Activated naive CD4-positive, alpha-beta T cell treated with anti-CD3 and anti-CD28 coated beads, Interleukin-2, amount 50 U/mL, for 16 hours (primary cell): ENCODE results near the gene SLC19A3.
"Not testable (repeated sequence)": the region's sequence is repeated elsewhere in the genome, so short reads cannot be mapped to it uniquely, and the experiment has no call there.

ENCODE experiments used
- DNase-seq: peaks from one replicate; pipeline ENCODE4 v3.0.0-alpha.2; 2020

SLC19A3 gene

DNA sequence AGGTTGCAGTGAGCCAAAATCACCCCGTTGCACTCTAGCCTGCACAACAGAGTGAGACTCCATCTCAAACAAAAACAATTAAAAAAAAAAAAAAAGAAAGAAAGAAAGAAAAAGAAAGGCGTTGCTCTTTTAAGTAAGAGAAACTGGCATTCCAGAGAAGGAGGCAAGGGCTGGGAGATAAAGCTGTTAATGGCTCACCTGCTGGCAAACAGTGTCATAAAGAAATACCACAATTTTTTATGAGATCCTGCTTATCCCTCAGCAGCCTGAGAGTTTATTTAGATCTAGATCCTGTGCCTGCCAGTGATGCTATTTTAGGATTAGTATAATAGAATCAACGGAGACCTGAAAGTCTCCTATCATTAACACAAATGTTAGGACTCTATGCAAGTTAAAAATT lies 16.3 kb downstream of the SLC19A3 start:
- DNase-seq = no peak

DNA sequence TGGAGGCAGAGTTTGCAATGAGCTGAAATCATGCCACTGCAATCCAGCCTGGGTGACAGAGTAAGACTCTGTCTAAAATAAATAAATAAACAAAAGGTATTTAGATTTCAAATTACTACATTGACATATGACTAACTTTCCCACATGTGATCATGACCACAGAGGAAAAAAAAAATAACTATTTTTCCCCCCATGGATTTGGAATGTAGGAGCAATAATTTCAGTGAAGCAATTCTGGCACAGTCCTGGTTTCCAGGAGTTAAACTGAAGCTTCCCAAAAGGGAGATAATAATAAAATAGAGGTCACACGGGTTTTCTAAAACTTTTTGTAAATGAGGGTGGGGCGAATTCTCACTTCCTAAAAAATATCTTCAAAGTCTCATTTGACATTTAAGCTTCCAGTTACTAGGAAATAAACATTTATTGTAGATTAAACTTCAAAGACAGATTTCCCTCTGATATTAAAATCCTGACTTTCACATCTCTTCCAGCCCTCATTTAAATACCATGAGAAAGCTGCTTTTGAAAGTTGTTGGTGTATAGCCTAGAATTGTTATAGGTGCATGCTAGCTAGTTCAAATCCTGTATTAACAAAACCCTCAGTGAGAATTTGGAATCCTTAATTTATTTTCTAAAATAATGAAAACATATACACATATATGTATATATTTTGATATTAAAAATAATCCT lies 20.7 kb downstream of the SLC19A3 start:
- DNase-seq = no peak

DNA sequence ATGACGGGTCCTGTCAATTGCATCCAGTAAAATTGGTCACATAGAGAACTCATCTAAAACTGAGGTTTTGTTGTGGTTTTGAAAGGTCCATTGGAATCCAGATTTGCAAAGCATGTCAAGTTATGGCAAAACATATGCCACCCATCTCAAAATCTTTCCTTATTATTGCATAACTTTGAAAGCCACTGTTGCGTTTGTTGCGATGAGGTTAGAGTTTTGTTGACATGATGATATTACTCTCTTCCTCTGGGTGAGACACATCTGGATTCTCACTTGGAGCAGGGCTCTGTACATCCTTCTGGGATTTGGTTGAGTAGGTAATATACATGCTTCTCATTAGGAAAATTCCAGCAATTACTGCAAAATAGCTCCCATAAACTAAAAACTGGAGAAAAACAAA lies 30.6 kb downstream of the SLC19A3 start:
- DNase-seq = no peak

DNA sequence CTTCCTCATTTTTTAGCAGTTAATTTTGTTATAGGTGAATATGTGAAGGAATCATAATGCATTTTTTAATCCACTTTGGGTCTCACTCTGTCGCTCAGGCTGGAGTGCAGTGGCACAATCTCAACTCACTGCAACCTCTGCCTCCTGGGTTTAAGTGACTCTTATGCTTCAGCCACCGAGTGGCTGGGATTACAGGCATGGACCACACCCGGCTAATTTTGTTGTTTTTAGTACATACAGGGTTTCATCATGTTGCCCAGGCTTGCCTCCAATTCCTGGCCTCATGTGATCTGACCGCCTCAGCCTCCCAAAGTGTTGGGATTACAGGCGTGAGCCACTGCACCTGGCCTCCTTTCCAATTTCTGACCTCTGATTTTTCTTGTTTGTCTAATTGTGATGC lies 33.6 kb downstream of the SLC19A3 start:
- DNase-seq = no peak

DNA sequence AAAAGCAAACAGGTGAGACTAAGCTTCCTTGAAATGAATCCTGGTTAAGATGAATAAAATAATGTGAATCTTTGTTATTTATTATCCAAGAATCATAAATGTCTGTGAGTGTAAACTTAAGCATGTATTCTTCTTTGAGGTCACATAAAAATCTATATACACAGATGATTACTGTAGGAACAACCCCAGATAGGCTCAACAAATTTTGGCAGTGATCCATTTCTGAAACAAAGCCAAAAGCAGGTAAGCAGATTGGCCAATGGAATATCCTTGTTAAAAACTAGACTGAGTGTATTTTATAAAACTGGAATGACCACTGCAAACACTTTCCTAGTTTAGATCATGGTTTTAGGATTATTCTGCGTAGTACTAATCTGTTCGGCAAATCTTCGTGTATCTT lies 39.9 kb downstream of the SLC19A3 start:
- no peak for DNase-seq

DNA sequence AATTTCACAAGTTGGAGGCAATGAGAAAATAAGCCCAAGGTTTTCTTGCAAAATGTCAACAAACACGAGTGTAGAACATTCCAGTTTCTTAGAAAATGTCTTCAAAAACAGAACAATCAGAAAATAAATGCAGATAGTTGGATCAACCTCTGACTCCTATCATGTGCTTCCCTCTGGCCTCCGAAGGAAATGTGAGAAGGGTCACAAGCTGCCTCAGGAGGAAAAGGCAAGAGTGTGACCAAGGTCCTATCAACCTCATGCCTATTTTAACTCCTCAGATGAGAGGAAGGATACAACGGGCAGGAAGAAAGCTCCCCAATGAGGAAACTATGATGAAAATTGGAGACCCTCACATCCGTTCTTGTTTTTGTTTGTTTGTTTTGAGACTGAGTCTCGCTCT lies 43.3 kb downstream of the SLC19A3 start:
- no peak for DNase-seq

DNA sequence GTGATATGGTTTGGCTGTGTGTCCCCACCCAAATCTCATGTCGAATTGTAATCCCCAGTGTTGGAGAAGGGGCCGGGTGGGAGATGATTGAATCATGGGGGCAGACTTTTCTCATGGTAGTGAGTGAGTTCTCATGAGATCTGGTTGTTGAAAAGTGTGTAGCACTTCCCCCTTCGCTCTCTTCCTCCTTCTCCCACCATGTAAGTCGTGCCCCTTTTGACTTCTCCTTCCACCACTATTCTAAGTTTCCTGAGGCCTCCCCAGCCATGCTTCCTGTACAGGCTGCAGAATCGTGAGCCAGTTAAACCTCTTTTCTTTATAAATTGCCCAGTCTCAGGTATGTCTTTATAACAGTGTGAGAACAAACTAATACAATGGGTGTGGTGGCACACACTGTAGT lies 44.2 kb downstream of the SLC19A3 start:
- not testable (repeated sequence) for DNase-seq

DNA sequence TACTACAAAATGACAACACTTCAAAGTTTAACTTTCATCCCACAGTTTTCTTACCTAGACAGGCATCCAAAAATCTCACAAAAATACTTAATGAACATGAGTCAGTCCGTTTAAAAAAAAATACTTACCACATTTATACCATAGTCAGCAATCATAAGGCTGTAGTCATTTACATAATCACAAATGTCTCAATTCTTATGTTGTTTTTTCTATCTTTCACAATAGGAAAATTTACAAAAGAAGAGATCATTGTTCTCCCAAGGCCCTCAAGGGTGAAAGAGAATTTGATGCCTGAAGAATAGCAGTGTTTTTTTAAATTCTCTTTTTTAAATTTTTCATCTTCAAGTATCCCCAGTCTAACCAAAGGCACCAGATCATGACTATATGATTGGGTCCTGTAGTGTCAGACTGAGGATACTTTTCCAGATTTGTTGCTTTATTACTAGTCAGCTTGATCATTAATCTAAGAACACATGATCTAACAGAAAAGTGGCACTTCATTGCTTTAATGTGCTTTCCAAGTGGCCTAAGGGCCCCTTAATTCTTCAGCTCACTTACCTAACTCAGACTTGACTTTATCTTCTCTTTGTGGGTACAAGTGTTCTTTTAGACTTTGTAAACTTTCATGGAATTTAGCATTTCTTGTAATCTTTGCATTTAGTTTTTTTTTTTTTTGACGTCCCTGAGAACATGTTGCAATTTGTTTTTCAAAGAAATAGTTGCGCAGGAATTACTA lies 46.5 kb downstream of the SLC19A3 start:
- DNase-seq = no peak

DNA sequence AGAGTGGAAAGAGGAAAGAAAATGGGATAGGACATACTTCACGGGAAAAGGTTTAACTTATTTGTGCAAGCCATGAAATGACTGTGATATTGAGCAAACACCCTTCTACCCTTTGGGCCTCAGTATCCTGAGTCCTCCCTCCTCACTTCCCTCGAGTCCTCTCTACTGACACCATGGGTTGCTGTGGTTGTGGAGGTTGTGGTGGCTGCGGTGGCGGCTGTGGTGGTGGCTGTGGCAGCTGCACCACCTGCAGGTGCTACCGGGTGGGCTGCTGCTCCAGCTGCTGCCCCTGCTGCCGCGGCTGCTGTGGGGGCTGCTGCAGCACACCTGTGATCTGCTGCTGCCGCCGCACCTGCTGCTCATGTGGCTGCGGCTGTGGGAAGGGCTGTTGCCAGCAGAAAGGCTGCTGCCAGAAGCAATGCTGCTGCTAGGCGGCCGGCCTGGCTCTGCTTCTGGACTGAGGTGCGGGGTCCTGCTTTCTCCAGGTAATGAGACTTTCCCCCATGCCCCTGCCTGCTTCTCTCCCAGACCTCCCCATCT lies 51.1 kb downstream of the SLC19A3 start, which contains the start of gene SCYGR5:
TSS of gene SCYGR5 (plus strand) at position 174 of the 540 bp plus-strand sequence. CDS start at position 174, 0 bp downstream.
- DNase-seq = not testable (repeated sequence)

DNA sequence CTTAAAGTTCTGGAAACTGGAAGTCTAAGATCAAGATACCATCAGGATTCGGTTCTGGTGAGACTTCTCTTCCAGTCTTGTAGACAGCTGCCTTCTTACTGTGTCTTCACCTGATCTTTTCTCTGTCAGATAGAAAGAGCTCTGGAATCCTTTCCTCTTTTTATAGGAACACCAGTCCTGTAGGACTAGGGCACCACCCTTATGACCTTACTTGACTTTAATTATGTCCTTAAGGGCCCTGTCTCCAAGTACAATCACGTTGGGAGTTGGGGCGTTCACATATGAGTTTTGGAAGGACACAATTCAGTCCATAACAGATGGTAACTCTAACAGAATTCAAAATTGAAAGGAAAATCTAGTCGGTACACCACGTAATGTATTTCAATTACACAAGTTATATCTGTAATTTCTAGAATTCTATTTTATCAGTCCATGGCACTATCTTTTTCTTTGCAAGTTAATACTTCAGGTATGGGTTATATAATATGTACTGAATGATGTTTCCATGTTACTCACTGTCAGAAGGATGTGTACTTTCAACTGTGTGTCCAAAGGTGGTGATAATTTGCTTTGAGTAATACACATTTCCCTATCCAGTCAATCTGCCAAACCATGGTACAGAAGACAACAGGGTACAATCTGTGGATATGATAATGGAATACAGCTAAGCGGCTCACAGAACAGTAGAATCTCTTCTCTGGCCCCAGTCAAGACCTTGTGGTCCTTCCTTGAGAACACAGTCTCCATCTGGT lies 52.5 kb downstream of the SLC19A3 start:
- no peak for DNase-seq

DNA sequence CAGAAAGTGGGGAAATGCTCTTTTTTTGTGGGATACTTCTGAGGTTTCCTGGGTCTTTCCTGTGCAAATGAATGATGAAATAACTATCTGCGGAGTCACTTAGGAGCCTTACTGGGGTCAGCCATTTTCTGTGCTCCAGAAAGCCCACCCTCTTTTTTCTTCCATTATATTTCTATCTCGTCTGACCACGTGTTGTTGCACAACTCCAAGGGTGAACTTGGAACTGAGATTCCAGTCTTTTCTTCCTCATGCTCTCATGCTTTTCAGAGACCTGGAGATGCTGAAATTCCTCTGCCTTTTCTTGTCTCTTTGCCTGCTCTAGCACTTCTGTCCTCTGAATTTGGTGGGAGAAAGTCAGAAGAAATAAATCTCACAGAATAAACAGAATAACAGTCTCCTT lies 56.0 kb downstream of the SLC19A3 start:
- no peak for DNase-seq

DNA sequence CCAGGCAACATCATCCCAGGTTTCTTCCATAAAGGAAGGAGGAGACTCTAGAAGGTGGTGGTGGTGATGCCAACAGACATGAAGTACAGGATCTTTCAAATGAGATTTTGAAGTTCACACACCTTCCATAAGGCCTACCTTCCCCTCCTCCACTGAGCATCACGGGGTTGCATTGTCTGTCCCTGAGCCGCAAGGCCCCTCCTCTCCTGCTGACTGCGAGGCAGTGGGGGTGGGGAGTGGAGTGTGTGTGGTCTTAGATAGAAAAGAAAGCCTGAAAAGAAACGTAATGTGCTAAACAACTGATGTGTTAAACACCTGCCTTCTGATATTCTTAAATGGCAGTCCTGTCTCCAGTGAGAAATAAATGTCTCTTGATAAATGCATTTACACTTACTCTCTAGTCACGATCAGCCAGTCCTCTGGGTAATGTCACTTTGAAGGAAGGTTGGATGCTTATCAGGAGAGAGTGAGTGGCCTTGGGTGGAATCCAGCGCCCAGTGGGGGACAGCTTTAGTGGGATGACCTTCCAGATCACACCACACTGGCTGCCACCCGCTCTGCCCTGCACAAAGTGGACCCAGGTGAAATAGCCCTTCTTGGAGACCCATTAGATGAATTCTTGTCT lies 56.7 kb downstream of the SLC19A3 start:
- no peak for DNase-seq

DNA sequence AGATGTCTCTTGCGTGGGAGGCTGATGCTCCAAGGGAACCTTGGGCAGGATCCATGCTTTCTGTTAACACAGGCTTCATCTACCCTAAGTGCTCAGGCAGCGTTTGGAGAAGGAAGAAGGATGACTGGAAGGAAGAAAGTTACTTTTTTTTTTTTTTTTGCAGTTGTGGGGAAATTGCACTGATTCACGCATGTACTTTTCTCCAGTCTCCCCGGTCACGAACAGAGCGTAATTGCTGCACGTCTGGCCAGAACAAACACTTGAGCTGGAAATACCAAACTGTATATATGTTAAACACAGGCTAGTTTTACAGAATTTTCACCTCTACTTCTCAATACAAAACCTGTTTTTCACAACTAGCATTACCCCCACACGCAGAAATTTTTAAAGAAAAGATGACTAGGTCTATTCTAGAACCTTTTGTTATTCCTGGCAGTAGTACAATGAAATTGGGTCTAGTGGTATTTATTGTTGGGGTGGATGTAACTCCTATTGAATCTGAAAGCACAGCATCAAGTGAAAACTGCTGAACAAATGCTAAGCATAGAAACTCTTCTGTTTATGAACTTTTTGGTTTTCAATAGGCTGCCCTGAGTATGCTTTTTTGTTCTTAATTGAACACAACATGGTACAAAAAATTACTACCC lies 60.5 kb downstream of the SLC19A3 start:
- DNase-seq = no peak

DNA sequence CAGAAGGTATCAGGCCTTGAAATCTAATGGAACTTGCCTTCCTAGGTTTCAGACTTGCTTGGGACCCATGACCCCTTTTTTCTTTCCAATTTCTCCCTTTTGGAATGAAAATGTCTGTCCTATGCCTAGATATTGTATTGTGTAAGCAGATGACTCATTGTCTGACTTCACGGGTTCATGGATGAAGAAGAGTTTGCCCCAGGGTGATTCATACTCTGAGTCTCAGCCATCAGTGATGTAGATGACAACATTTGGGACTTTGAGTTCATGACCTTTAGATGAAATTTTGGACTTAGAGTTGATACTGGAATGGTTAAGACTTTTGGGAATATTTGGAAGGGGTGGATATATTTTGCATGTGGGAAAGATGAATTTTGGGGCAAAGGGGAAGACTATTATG lies 62.4 kb downstream of the SLC19A3 start:
- DNase-seq = no peak

DNA sequence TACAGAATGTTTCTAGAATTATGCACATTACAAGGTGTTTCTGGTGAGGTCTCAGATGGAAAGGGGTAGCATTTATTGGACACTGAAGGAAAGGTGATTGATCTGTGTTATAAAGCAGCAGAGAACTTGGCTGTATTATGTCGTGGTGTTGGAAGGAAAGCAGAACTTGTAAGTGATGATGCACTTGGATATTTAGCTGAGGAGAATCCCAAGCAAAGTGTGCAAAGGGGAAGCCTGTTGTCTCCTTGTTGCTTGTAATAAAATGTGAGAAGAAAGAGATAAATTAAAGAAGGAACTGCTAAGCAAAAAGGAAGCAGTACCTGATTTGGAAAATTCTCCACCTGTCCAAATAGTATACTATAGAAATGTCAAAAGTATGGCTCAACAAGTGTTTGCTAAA lies 63.4 kb downstream of the SLC19A3 start:
- no peak for DNase-seq

DNA sequence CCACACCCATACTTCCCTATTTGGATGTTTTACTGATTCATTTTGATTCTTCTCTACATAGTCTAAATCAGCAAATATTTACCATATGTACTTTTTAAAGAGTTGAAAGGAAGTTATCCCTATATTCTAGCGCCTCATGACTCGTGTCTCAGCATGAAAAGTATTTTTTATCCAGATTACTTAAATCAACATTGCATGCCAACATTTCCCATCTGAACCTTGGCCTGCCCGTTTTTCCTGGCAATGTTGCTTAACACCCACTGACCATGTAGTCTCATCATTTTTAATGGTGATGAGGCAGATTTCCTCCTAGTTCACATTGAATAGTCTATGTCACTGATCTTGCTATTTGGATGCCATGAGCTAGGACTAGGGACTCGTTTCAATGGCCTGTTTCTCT lies 64.4 kb downstream of the SLC19A3 start:
- DNase-seq = no peak

DNA sequence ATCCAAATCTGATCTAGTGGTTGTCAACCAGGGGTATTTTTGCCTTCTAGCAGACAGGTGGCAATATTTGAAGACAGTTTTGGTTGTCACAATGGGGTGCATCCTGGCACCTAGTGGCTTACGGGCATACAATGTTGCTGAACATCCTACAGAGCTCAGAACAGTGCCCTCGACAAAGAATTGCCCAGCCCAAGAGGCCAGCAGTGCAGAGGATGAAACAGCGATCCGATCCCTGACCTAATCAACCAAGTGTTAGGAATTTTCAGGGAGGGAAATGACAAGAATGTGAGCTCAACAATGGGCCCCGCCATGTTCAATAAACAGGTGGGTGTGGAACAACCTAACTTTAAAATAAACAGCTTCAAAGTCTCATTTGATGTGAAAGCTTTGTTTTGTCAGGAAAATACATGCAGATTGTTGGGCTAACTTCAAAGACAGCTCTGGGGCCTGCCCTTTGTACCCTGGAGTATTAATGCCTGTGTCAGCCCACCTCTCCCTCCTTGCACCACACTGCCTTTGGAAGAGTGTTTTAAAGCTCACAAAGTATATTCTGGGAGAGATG lies 73.8 kb downstream of the SLC19A3 start:
- DNase-seq = no peak

DNA sequence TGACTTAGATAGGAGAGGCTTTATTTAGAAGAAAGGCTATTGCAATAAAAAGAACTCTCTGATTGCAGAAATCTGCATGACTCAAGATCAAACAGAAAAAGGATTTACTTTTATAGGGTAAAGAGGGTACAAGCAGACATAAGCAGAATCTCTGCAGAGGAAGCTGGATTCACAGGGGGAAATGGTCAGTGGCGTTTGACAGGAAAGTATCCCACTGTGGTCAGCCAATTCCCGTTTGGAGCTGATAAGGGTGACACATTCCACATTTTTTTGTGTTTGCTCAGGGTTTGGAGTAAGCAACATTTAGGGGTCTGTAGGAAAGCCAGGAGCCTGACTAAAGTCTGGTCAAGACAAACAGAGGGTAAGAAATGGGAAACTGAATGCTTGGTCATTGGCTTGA lies 75.2 kb downstream of the SLC19A3 start:
- no peak for DNase-seq

DNA sequence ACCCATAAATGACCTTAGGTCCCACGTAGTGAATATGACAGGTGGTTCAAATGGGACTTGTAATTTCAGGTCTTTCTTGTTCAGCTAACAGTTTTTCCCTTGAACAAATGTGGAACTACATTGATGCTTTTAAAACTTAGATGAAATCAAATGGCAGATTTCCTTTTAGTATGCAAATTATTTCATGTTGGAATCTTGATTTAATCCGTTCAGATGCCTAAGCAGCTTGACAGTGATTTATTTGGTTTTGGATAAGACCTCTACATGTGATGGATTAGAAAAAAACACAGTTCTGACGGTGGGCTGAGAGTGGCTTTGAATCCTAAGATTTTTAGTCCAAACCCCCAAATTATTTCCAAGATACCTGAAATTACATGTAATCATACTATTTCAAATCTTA lies 83.6 kb downstream of the SLC19A3 start:
- DNase-seq = no peak
